Activated naive CD4-positive, alpha-beta T cell treated with anti-CD3 and anti-CD28 coated beads, Interleukin-2, amount 50 U/mL, for 24 hours (primary cell): ENCODE measurements around the gene MOBP.

Source experiments
- H3K27ac Mint-ChIP-seq: one replicate; pipeline ENCODE4 v1.8.0; 2021; ENCODE audit warnings: mild to moderate bottlenecking, mixed read lengths
- H3K27me3 Mint-ChIP-seq: one replicate; pipeline ENCODE4 v1.8.0; 2021; ENCODE audit warnings: mixed read lengths
- H3K36me3 Mint-ChIP-seq: one replicate; pipeline ENCODE4 v1.8.0; 2021; ENCODE audit warnings: mixed read lengths
- H3K4me1 Mint-ChIP-seq: one replicate; pipeline ENCODE4 v1.8.0; 2021; ENCODE audit warnings: mixed read lengths
- H3K4me3 Mint-ChIP-seq: one replicate; pipeline ENCODE4 v1.8.0; 2021; ENCODE audit warnings: mild to moderate bottlenecking, mixed read lengths
- H3K9me3 Mint-ChIP-seq: one replicate; pipeline ENCODE4 v1.8.0; 2021; ENCODE audit warnings: mixed read lengths

Gene MOBP

GRCh38 chr3:39533226-39533625 is 65.7 kb downstream of the MOBP start:
- H3K36me3 Mint-ChIP-seq = no peaks in the 10 kb centered on the region
- H3K4me3 Mint-ChIP-seq = no peak overlapping the region
- peaks cover 10% of the 10 kb centered on the region for H3K27me3 Mint-ChIP-seq
- no peak overlapping the region for H3K27ac Mint-ChIP-seq
- no peaks in the 10 kb centered on the region for H3K9me3 Mint-ChIP-seq
- no peaks in the 10 kb centered on the region for H3K4me1 Mint-ChIP-seq

- Mint-ChIP-seq H3K4me1 (no peaks in the 10 kb centered on the region), H3K4me3 (no peak overlapping the region), H3K27me3 (peaks cover 5% of the 10 kb centered on the region), H3K36me3 (no peaks in the 10 kb centered on the region), H3K27ac (no peak overlapping the region), H3K9me3 (no peaks in the 10 kb centered on the region)
These were observed 72.9 kb downstream of the MOBP start for GRCh38 chr3:39540162-39540921.

- Mint-ChIP-seq H3K4me1 (no peaks in the 10 kb centered on the region), H3K27ac (no peak overlapping the region), H3K36me3 (no peaks in the 10 kb centered on the region), H3K4me3 (no peak overlapping the region), H3K27me3 (peaks cover 8% of the 10 kb centered on the region), H3K9me3 (no peaks in the 10 kb centered on the region)
These were observed 74.0 kb downstream of the MOBP start for GRCh38 chr3:39541442-39541841.

GRCh38 chr3:39541917-39542329 is 74.4 kb downstream of the MOBP start:
- no peak overlapping the region for H3K27ac Mint-ChIP-seq
- H3K4me1 Mint-ChIP-seq = no peaks in the 10 kb centered on the region
- H3K36me3 Mint-ChIP-seq = no peaks in the 10 kb centered on the region
- H3K27me3 Mint-ChIP-seq = peaks cover 9% of the 10 kb centered on the region
- no peak overlapping the region for H3K4me3 Mint-ChIP-seq
- H3K9me3 Mint-ChIP-seq = no peaks in the 10 kb centered on the region

- no peaks in the 10 kb centered on the region for H3K9me3 Mint-ChIP-seq
These were observed 75.1 kb downstream of the MOBP start for GRCh38 chr3:39542588-39542988.

DNA sequence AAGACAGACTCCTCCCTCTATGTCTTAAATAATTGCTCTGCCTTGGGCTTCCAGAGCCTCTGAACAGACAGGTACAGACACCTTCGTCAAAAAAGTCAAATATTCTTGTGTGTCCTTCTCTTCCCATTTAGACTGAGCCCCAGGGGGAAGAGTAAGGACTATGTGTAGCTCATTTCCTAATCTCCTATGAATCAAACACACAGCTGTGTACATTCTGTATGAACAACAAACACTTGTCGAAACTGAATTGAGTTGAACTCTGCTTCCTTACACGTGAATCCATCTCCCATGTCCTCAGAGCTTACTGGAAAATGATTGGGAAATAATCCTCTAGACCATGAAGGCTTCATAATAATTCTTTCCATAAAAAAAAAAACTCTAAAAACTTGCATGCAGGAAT is 80.8 kb downstream of the MOBP start:
- H3K27ac Mint-ChIP-seq = no peak overlapping the region
- peaks cover 14% of the 10 kb centered on the region for H3K27me3 Mint-ChIP-seq
- H3K9me3 Mint-ChIP-seq = peaks cover 7% of the 10 kb centered on the region
- no peaks in the 10 kb centered on the region for H3K36me3 Mint-ChIP-seq
- H3K4me3 Mint-ChIP-seq = no peak overlapping the region
- H3K4me1 Mint-ChIP-seq = no peaks in the 10 kb centered on the region

More at GRCh38 chr3:39542588-39542988, 75.1 kb downstream of the MOBP start:
- no peaks in the 10 kb centered on the region for H3K36me3 Mint-ChIP-seq
- peaks cover 9% of the 10 kb centered on the region for H3K27me3 Mint-ChIP-seq
- no peak overlapping the region for H3K27ac Mint-ChIP-seq
- H3K4me3 Mint-ChIP-seq = no peak overlapping the region
- no peaks in the 10 kb centered on the region for H3K4me1 Mint-ChIP-seq

GRCh38 chr3:39550354-39551051 is 83.0 kb downstream of the MOBP start:
- no peaks in the 10 kb centered on the region for H3K36me3 Mint-ChIP-seq
- no peak overlapping the region for H3K27ac Mint-ChIP-seq
- peaks cover 12% of the 10 kb centered on the region for H3K27me3 Mint-ChIP-seq
- H3K4me3 Mint-ChIP-seq = no peak overlapping the region
- no peaks in the 10 kb centered on the region for H3K4me1 Mint-ChIP-seq
- peaks cover 7% of the 10 kb centered on the region for H3K9me3 Mint-ChIP-seq
